H1 (cell line): ENCODE results near the gene MORN4.

ENCODE experiments used
- CEBPB ChIP-seq: IDR thresholded peaks from 2 replicates; pipeline ENCODE4 v1.6.1; 2012; ENCODE audit warnings: low read depth, low read length
- CHD1 ChIP-seq: IDR thresholded peaks from 2 replicates; pipeline ENCODE4 v1.6.1; 2012; ENCODE audit warnings: low read depth, low read length, improper control_type of control experiment
- CTCF ChIP-seq, 3 experiments: IDR thresholded peaks; 1 replicate in 2 of 3; 2 replicates in 1 of 3; pipeline versions ENCODE4 v1.5.1 to v1.6.1; 2011; ENCODE audit warnings: low read length in 3 of 3, mild to moderate bottlenecking in 3 of 3, inconsistent platforms in 2 of 3, low read depth in 1 of 3, moderate library complexity in 1 of 3; ENCODE audit not compliant: insufficient read depth in 1 of 3; ENCODE audit errors: control extremely low read depth in 1 of 3
- EGR1 ChIP-seq: IDR thresholded peaks from 2 replicates; pipeline ENCODE4 v1.6.1; 2011; ENCODE audit warnings: low read depth, low read length, borderline replicate concordance
- EP300 ChIP-seq, 2 experiments: IDR thresholded peaks; 1 replicate in 1 of 2; 2 replicates in 1 of 2; pipeline ENCODE4 v1.6.1; 2011 to 2012; ENCODE audit warnings: low read depth in 2 of 2, low read length in 2 of 2, mild to moderate bottlenecking in 2 of 2, borderline replicate concordance in 1 of 2, inconsistent platforms in 1 of 2, moderate library complexity in 1 of 2
- GABPA ChIP-seq: IDR thresholded peaks from 2 replicates; pipeline ENCODE4 v1.6.1; 2011; ENCODE audit warnings: mild to moderate bottlenecking, low read length, moderate library complexity, borderline replicate concordance; ENCODE audit not compliant: insufficient read depth
- HDAC2 ChIP-seq, 2 experiments: fragments of 300-600 bp in 1 of 2; sonication (generic) in 1 of 2; IDR thresholded peaks; 2 replicates each; pipeline ENCODE4 v1.6.1; 2011 to 2012; ENCODE audit warnings: low read depth in 2 of 2, low read length in 2 of 2, mild to moderate bottlenecking in 2 of 2, moderate library complexity in 2 of 2, borderline replicate concordance in 1 of 2, inconsistent platforms in 1 of 2
- JUND ChIP-seq: IDR thresholded peaks from 2 replicates; pipeline ENCODE4 v1.6.1; 2011; ENCODE audit warnings: mild to moderate bottlenecking, improper control_type of control experiment, low read length
- POLR2AphosphoS5 ChIP-seq: IDR thresholded peaks from 2 replicates; pipeline ENCODE4 v1.6.1; 2011; ENCODE audit warnings: low read depth, low read length
- RBBP5 ChIP-seq: IDR thresholded peaks from 2 replicates; pipeline ENCODE4 v1.7.1; 2012; ENCODE audit warnings: low read depth, mild to moderate bottlenecking, inconsistent platforms, low read length, moderate library complexity, borderline replicate concordance
- SRF ChIP-seq: IDR thresholded peaks from 2 replicates; pipeline ENCODE4 v1.6.1; 2011; ENCODE audit warnings: mild to moderate bottlenecking, low read depth, low read length, moderate library complexity
- YY1 ChIP-seq: IDR thresholded peaks from 2 replicates; pipeline ENCODE4 v1.6.1; 2011; ENCODE audit warnings: low read depth, mild to moderate bottlenecking, low read length
- TF ChIP-seq, protein P1 (sequence below): IDR thresholded peaks from 2 replicates; pipeline ENCODE4 v1.6.1; 2012; ENCODE audit warnings: low read length, inconsistent platforms

DNA sequence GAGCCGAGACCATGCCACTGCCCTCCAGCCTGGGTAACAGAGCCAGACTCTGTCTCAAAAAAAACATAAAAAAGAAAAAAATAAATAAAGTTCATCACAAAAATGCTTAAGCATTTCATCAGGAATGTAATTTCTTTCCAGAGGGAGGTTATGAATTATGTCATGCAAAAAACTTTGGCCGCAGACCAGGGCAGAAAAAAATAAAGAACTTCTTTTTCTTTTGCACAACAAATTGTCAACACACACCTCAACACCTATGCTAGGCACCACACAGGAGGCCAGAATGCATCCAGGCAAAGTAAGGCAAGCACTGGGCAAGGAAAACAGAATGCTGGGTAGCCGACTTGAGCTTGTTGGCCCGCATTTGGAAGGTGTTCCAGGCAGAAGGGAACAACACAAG is 39.9 kb downstream of the MORN4 start:
- no peak for TF ChIP-seq CTCF (IDR thresholded peaks at IDR 0.05; ENCODE audit: control extremely low read depth in 1 of 3, insufficient read depth in 1 of 3, low read depth in 1 of 3, low read length in 3 of 3)
- TF ChIP-seq EP300 (IDR thresholded peaks at IDR 0.05; ENCODE audit: borderline replicate concordance in 1 of 2, low read depth in 2 of 2, low read length in 2 of 2): no peak
- TF ChIP-seq RBBP5: no peak
- no peak for TF ChIP-seq GABPA
- TF ChIP-seq CEBPB: no peak
- no peak for TF ChIP-seq POLR2AphosphoS5
- no peak for TF ChIP-seq EGR1
- TF ChIP-seq, protein P1, sequence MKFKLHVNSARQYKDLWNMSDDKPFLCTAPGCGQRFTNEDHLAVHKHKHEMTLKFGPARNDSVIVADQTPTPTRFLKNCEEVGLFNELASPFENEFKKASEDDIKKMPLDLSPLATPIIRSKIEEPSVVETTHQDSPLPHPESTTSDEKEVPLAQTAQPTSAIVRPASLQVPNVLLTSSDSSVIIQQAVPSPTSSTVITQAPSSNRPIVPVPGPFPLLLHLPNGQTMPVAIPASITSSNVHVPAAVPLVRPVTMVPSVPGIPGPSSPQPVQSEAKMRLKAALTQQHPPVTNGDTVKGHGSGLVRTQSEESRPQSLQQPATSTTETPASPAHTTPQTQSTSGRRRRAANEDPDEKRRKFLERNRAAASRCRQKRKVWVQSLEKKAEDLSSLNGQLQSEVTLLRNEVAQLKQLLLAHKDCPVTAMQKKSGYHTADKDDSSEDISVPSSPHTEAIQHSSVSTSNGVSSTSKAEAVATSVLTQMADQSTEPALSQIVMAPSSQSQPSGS: no peak
- TF ChIP-seq HDAC2 (IDR thresholded peaks at IDR 0.05; ENCODE audit: borderline replicate concordance in 1 of 2, low read depth in 2 of 2, low read length in 2 of 2): no peak
- no peak for TF ChIP-seq YY1
- no peak for TF ChIP-seq JUND
- TF ChIP-seq CHD1: no peak
- no peak for TF ChIP-seq SRF
